Panc1 (cell line): ENCODE data around the gene C17orf100. TPM values are rescaled to one million over a fixed set of nuclear protein-coding genes. Genes with fewer than 3 reads are reported as not detected.

ENCODE experiments used
- ATAC-seq: fragments of 200-7000 bp; cut with Tn5 transposase; 2 replicates; pipeline ENCODE4 v1.9.1; 2020; ENCODE audit warnings: mild to moderate bottlenecking, moderate library complexity
- BruUV-seq: library from RNA; stranded (reverse); fragments of 400-500 nt; replicated peaks from 2 replicates; lab custom pipeline; 2021; lab: Mats Ljungman, UMichigan
- CTCF ChIA-PET: fragments of 300-600 bp; sonication (Branson Sonifier 250); formaldehyde crosslinking; loops from one replicate; lab custom pipeline; 2022; ENCODE audit warnings: antibody characterized with exemption; lab: Charles Lee
- POLR2A ChIA-PET: fragments of 300-600 bp; sonication (Branson Sonifier 250); formaldehyde crosslinking; loops from one replicate; lab custom pipeline; 2022; ENCODE audit warnings: antibody characterized with exemption; lab: Charles Lee
- DNase-seq: peaks from one replicate; pipeline ENCODE4 v3.0.0-alpha.2; 2010; ENCODE audit warnings: low read depth, low spot score
- H3K27ac ChIP-seq: 2 replicates; pipeline ENCODE4 v1.5.1; 2011; ENCODE audit warnings: mild to moderate bottlenecking, low read length, inconsistent platforms
- H3K27me3 ChIP-seq: fragments of 200-500 bp; sonication (Bioruptor generic); 2 replicates; pipeline ENCODE4 v1.6.0; 2014; ENCODE audit warnings: low read length, inconsistent platforms; ENCODE audit not compliant: control insufficient read depth, insufficient read depth
- H3K36me3 ChIP-seq: fragments of 200-500 bp; sonication (Bioruptor generic); 2 replicates; pipeline ENCODE4 v1.5.1; 2014; ENCODE audit warnings: inconsistent platforms, mild to moderate bottlenecking, low read length, moderate library complexity; ENCODE audit not compliant: control insufficient read depth, insufficient read depth
- H3K4me1 ChIP-seq: 2 replicates; pipeline ENCODE4 v1.5.1; 2011; ENCODE audit warnings: inconsistent platforms, mild to moderate bottlenecking, low read length, moderate library complexity; ENCODE audit not compliant: control insufficient read depth, insufficient read depth
- H3K4me3 ChIP-seq, 2 experiments: 2 replicates each; pipeline ENCODE4 v1.5.1; 2011 to 2012; ENCODE audit warnings: low read depth in 2 of 2, low read length in 2 of 2, mild to moderate bottlenecking in 2 of 2, inconsistent platforms in 1 of 2, moderate library complexity in 1 of 2
- H3K9me3 ChIP-seq: fragments of 200-500 bp; sonication (Bioruptor generic); 2 replicates; pipeline ENCODE4 v1.5.1; 2014; ENCODE audit warnings: low read depth, mild to moderate bottlenecking, inconsistent platforms, low read length, moderate library complexity; ENCODE audit not compliant: control insufficient read depth, insufficient read depth
- CTCF ChIP-seq: fragments of 450-650 bp; IDR thresholded peaks from 2 replicates; pipeline ENCODE4 v1.5.1; 2017; ENCODE audit warnings: mild to moderate bottlenecking
- POLR2AphosphoS5 ChIP-seq: IDR thresholded peaks from 2 replicates; pipeline ENCODE4 v1.6.1; 2012; ENCODE audit warnings: mild to moderate bottlenecking, low read depth, low read length, moderate library complexity
- REST ChIP-seq, 2 experiments: IDR thresholded peaks; 2 replicates each; pipeline ENCODE4 v1.6.1; 2011 to 2012; ENCODE audit warnings: low read depth in 2 of 2, control low read depth in 1 of 2, low read length in 1 of 2, mild to moderate bottlenecking in 1 of 2, moderate library complexity in 1 of 2; ENCODE audit not compliant: insufficient read depth in 1 of 2
- SIN3A ChIP-seq: IDR thresholded peaks from 2 replicates; pipeline ENCODE4 v1.6.1; 2012; ENCODE audit warnings: low read depth, mild to moderate bottlenecking, low read length, moderate library complexity, borderline replicate concordance; ENCODE audit not compliant: insufficient read depth
- TCF7L2 ChIP-seq: IDR thresholded peaks from 2 replicates; pipeline ENCODE4 v1.6.1; 2011; ENCODE audit warnings: mild to moderate bottlenecking, low read depth, low read length, inconsistent platforms
- in situ Hi-C: cut with HindIII; loops from 2 replicates; pipeline ENCODE4 v1.10.0; 2016; ENCODE audit warnings: low sequenced_read_pairs, low pct_unique_long_range_greater_than_20kb
- intact Hi-C: fragments of 100-400 bp; cut with micrococcal nuclease; formaldehyde crosslinking; loops from one replicate; pipeline ENCODE4 v1.10.0; 2022; ENCODE audit not compliant: unreplicated experiment
- total RNA-seq: library from RNA; stranded (reverse); gene quantifications from one replicate; pipeline ENCODE4 v1.2.1, GENCODE V29; 2021; ENCODE audit not compliant: unreplicated experiment

C17orf100 gene
- total RNA-seq, 1 experiment from 2014 or later = 2.8 TPM

- intact Hi-C loops = loop anchor here (1.0 kb wide), 1 partner anchor 134 kb away; no protein-coding TSS in a partner anchor
- no TSS peak for BruUV-seq
- H3K4me1 ChIP-seq = no peaks in the 10 kb centered on the region
- H3K27ac ChIP-seq = no peak overlapping the region
- CTCF ChIA-PET = interaction anchor here (0.6 kb wide), 1 partner anchor 157 kb away, joined by 3 read pairs; no protein-coding TSS in a partner anchor
- in situ Hi-C loops = no loop called here
- no peak overlapping the region for H3K4me3 ChIP-seq
- POLR2A ChIA-PET = no interaction called here
- ATAC-seq = no peak
- TF ChIP-seq TCF7L2 (no peak), SIN3A (no peak), POLR2AphosphoS5 (no peak), REST (IDR thresholded peaks at IDR 0.05; ENCODE audit: insufficient read depth in 1 of 2, low read depth in 2 of 2, low read length in 1 of 2) (no peak), CTCF (no peak)
- DNase-seq = no peak
- no peaks in the 10 kb centered on the region for H3K9me3 ChIP-seq
- H3K27me3 ChIP-seq = peaks cover 3% of the 10 kb centered on the region; the same call in 1 of the 2 replicates
- H3K36me3 ChIP-seq = no peaks in the 10 kb centered on the region
Measured at GRCh38 chr17:6666557-6666956, 15.0 kb downstream of the C17orf100 start.

GRCh38 chr17:6667516-6667915 is 16.0 kb downstream of the C17orf100 start:
- Histone ChIP-seq H3K27me3 (peaks cover 2% of the 10 kb centered on the region; the same call in 1 of the 2 replicates), H3K4me1 (no peaks in the 10 kb centered on the region), H3K27ac (no peak overlapping the region), H3K4me3 (no peak overlapping the region), H3K36me3 (no peaks in the 10 kb centered on the region), H3K9me3 (no peaks in the 10 kb centered on the region)
- in situ Hi-C loops (no loop called here), intact Hi-C loops (no loop called here)
- TF ChIP-seq SIN3A (no peak), CTCF (no peak)
- POLR2A ChIA-PET = no interaction called here
- CTCF ChIA-PET = interaction anchor here (0.7 kb wide), 1 partner anchor 246 kb away, joined by 6 read pairs; no protein-coding TSS in a partner anchor
- BruUV-seq = no TSS peak
- no peak for ATAC-seq
- no peak for DNase-seq
